Endothelial cell of umbilical vein (primary cell): ENCODE data around the gene ZBTB46. TPM values are rescaled to one million over a fixed set of nuclear protein-coding genes. Genes with fewer than 3 reads are reported as not detected.

ENCODE experiments used
- BruUV-seq: library from RNA; stranded (reverse); fragments of 400-500 nt; replicated peaks from 2 replicates; lab custom pipeline; 2021; lab: Mats Ljungman, UMichigan
- CTCF ChIA-PET: fragments of 300-600, 350-600 bp; sonication (Branson Sonifier 250); formaldehyde crosslinking; loops from one replicate; lab custom pipeline; 2021; ENCODE audit warnings: antibody characterized with exemption, inconsistent platforms; lab: Charles Lee
- POLR2A ChIA-PET: fragments of 300-600, 350-600 bp; sonication (Branson Sonifier 250); formaldehyde crosslinking; loops from one replicate; lab custom pipeline; 2021; ENCODE audit warnings: antibody characterized with exemption, inconsistent platforms; lab: Charles Lee
- DNase-seq: peaks from one replicate; pipeline ENCODE4 v3.0.0-alpha.2; 2011; ENCODE audit warnings: low read depth, low spot score
- FAIRE-seq: peaks from 2 replicates; lab custom pipeline; 2011; peaks lifted over from hg19 to GRCh38; lab: Jason Lieb, UNC
- H2AFZ ChIP-seq: 2 replicates; pipeline ENCODE4 v1.6.0; 2012; ENCODE audit warnings: low read depth, low read length, control low read depth, inconsistent platforms
- H3K27ac ChIP-seq: 2 replicates; pipeline ENCODE4 v1.5.1; 2011; ENCODE audit warnings: low read depth, mild to moderate bottlenecking, control low read depth, low read length, moderate library complexity; ENCODE audit not compliant: insufficient read depth
- H3K27me3 ChIP-seq, 2 experiments: 2 replicates each; pipeline versions ENCODE4 v1.6.0 to v1.6.1; 2011; ENCODE audit warnings: low read length in 2 of 2, mixed read lengths in 1 of 2; ENCODE audit not compliant: control insufficient read depth in 2 of 2, insufficient read depth in 2 of 2
- H3K36me3 ChIP-seq, 2 experiments: 2 replicates in 1 of 2; 3 replicates in 1 of 2; pipeline ENCODE4 v1.5.1; 2011; ENCODE audit warnings: low read length in 2 of 2, mild to moderate bottlenecking in 1 of 2, moderate library complexity in 1 of 2; ENCODE audit not compliant: control insufficient read depth in 2 of 2, insufficient read depth in 2 of 2; ENCODE audit errors: extremely low read depth in 1 of 2
- H3K4me1 ChIP-seq: 3 replicates; pipeline ENCODE4 v1.5.1; 2011; ENCODE audit warnings: mild to moderate bottlenecking, low read length; ENCODE audit not compliant: control insufficient read depth, insufficient read depth; ENCODE audit errors: extremely low read depth
- H3K4me2 ChIP-seq: 2 replicates; pipeline ENCODE4 v1.6.1; 2011; ENCODE audit warnings: low read length, control low read depth, mixed read lengths; ENCODE audit not compliant: insufficient read depth
- H3K4me3 ChIP-seq, 3 experiments: fragments of 200-600 bp in 1 of 3; sonication (generic), shearing (Covaris generic) in 1 of 3; replicated peaks in 1 of 3; 2 replicates each; pipeline ENCODE4 v1.5.1; 2011 to 2016; ENCODE audit warnings: control low read depth in 3 of 3, low read length in 3 of 3, mild to moderate bottlenecking in 2 of 3, inconsistent platforms in 1 of 3, low read depth in 1 of 3, moderate library complexity in 1 of 3; ENCODE audit not compliant: insufficient read depth in 1 of 3
- H3K79me2 ChIP-seq: 2 replicates; pipeline ENCODE4 v1.6.0; 2012; ENCODE audit warnings: low read length, inconsistent platforms; ENCODE audit not compliant: control insufficient read depth, insufficient read depth
- H3K9ac ChIP-seq: replicated peaks from 2 replicates; pipeline ENCODE3; 2011; ENCODE audit warnings: low read length, control low read depth; ENCODE audit not compliant: insufficient read depth; ENCODE audit errors: extremely low read depth
- H3K9me1 ChIP-seq: replicated peaks from 3 replicates; pipeline ENCODE4 v1.6.0; 2011; ENCODE audit warnings: mild to moderate bottlenecking, low read length; ENCODE audit not compliant: control insufficient read depth, insufficient read depth; ENCODE audit errors: extremely low read depth
- H3K9me3 ChIP-seq: replicated peaks from 2 replicates; pipeline ENCODE4 v1.5.1; 2012; ENCODE audit warnings: low read length, inconsistent platforms; ENCODE audit not compliant: control insufficient read depth, insufficient read depth
- H4K20me1 ChIP-seq: replicated peaks from 2 replicates; pipeline ENCODE3; 2011; ENCODE audit warnings: mild to moderate bottlenecking, low read length; ENCODE audit not compliant: control insufficient read depth, insufficient read depth; ENCODE audit errors: extremely low read depth
- CTCF ChIP-seq, 2 donors: IDR thresholded peaks; 1 replicate in 1 of 2; 2 replicates in 1 of 2; pipeline ENCODE4 v1.5.1; 2011; ENCODE audit warnings: low read length in 2 of 2, mild to moderate bottlenecking in 2 of 2, moderate library complexity in 2 of 2, control low read depth in 1 of 2, inconsistent platforms in 1 of 2, low read depth in 1 of 2; ENCODE audit not compliant: insufficient read depth in 1 of 2; ENCODE audit errors: extremely low read depth in 1 of 2
- EZH2 ChIP-seq: IDR thresholded peaks from 2 replicates; pipeline ENCODE4 v1.6.1; 2012; ENCODE audit warnings: borderline replicate concordance, low read depth, mild to moderate bottlenecking, moderate library complexity, low read length, inconsistent platforms; ENCODE audit not compliant: severe bottlenecking
- FOS ChIP-seq: IDR thresholded peaks from 2 replicates; pipeline ENCODE4 v1.6.1; 2011; ENCODE audit warnings: mild to moderate bottlenecking, low read length, moderate library complexity, borderline replicate concordance; ENCODE audit not compliant: insufficient read depth
- GATA2 ChIP-seq: IDR thresholded peaks from 2 replicates; pipeline ENCODE4 v1.7.0; 2011; ENCODE audit warnings: low read depth, mild to moderate bottlenecking, moderate library complexity, mixed read lengths, low read length; ENCODE audit not compliant: insufficient read length, insufficient read depth
- JUN ChIP-seq: IDR thresholded peaks from 2 replicates; pipeline ENCODE4 v1.6.1; 2011; ENCODE audit warnings: borderline replicate concordance, low read depth; ENCODE audit not compliant: insufficient read length, insufficient read depth
- MAX ChIP-seq: IDR thresholded peaks from 2 replicates; pipeline ENCODE4 v1.6.1; 2011; ENCODE audit not compliant: insufficient read depth, insufficient read length
- MYC ChIP-seq: IDR thresholded peaks from one replicate; pipeline ENCODE4 v1.6.1; 2011; ENCODE audit warnings: mild to moderate bottlenecking, low read depth, low read length
- POLR2A ChIP-seq: IDR thresholded peaks from 2 replicates; pipeline ENCODE4 v1.6.1; 2012; ENCODE audit warnings: low read depth, mild to moderate bottlenecking, control low read depth, low read length
- POLR2AphosphoS5 ChIP-seq: IDR thresholded peaks from 2 replicates; pipeline ENCODE4 v1.6.1; 2012; ENCODE audit warnings: low read depth, mild to moderate bottlenecking, control low read depth, low read length, moderate library complexity; ENCODE audit not compliant: insufficient read depth
- dilution Hi-C: fragments of 300-500 bp; cut with MboI; formaldehyde crosslinking; loops from one replicate; pipeline ENCODE4 v1.15.0; 2019; ENCODE audit warnings: low sequenced_read_pairs; ENCODE audit not compliant: extremely low pct_ligation_motif_present
- intact Hi-C: fragments of 100-400 bp; cut with micrococcal nuclease; formaldehyde crosslinking; loops from one replicate; pipeline ENCODE4 v1.10.0; 2022
- polyA plus RNA-seq, 4 experiments: library from polyadenylated mRNA; depleted of rRNA in 3 of 4; stranded (reverse) in 3 of 4; unstranded in 1 of 4; fragments of >200 nt; gene quantifications; 2 replicates each; pipeline versions ENCODE4 v1.2.1 to v1.2.3, GENCODE V29; 2011 to 2012; ENCODE audit warnings: missing spikeins in 1 of 4
- total RNA-seq: library from RNA; stranded (reverse); gene quantifications from 2 replicates; pipeline ENCODE4 v1.2.3, GENCODE V29; 2021

ZBTB46 gene
- total and polyA plus RNA-seq, 2 donors (not counting 3 experiments of a cell fraction or from before 2014, with no cell fraction given) = 1.3 to 7.1 TPM

GRCh38 chr20:63855363-63856097 lies 24.5 kb upstream of the ZBTB46 start:
- Histone ChIP-seq H4K20me1 (no peaks in the 10 kb centered on the region), H3K79me2 (no peaks in the 10 kb centered on the region), H3K9me3 (no peaks in the 10 kb centered on the region), H3K9ac (no peak overlapping the region), H3K36me3 (no peaks in the 10 kb centered on the region), H3K4me3 (peak overlapping the region in 1 of 3 experiments; percentile 3), H3K4me2 (no peak overlapping the region), H3K27me3 (peaks cover 0 to 5% of the 10 kb centered on the region in 2 experiments), H3K9me1 (no peaks in the 10 kb centered on the region), H3K4me1 (peaks cover 23% of the 10 kb centered on the region), H2AFZ (no peak overlapping the region), H3K27ac (no peak overlapping the region)
- BruUV-seq = no TSS peak
- ChIA-PET POLR2A (interaction anchor here (0.6 kb wide), 1 partner anchor 265 kb away, joined by 4 read pairs; no protein-coding TSS in a partner anchor), CTCF (interaction anchor here (0.9 to 3.4 kb wide), 3 partner anchors 8 to 82 kb away, joined by 3 to 12 read pairs (median 5); no protein-coding TSS in a partner anchor)
- TF ChIP-seq POLR2AphosphoS5 = no peak
- TF ChIP-seq POLR2A = no peak
- no peak for TF ChIP-seq JUN
- TF ChIP-seq FOS = no peak
- TF ChIP-seq EZH2 = no peak
- no peak for TF ChIP-seq GATA2
- TF ChIP-seq MAX = no peak
- TF ChIP-seq MYC = no peak
- TF ChIP-seq CTCF (IDR thresholded peaks at IDR 0.05; ENCODE audit: extremely low read depth in 1 of 2, insufficient read depth in 1 of 2, low read depth in 1 of 2, low read length in 2 of 2) = no peak
- intact Hi-C loops (no loop called here), dilution Hi-C loops (no loop called here)
- no peak for FAIRE-seq
- no peak for DNase-seq
